ENCODE data around the gene SMARCB1. TPM values are rescaled to one million over a fixed set of nuclear protein-coding genes. Genes with fewer than 3 reads are reported as not detected.
A peak's percentile ranks its signal among the peaks of the same experiment; 100 is the strongest.

SMARCB1 gene
- total RNA-seq, 2 donors from 2014 or later, result 41.4 to 45.9 TPM

- Histone ChIP-seq H3K27me3 (no peaks in the 10 kb centered on the region), H3K4me3 (no peak overlapping the region), H3K4me1 (peaks cover 0 to 51% of the 10 kb centered on the region in 2 donors), H3K9me3 (no peaks in the 10 kb centered on the region), H3K36me3 (no peaks in the 10 kb centered on the region), H3K27ac (peak overlapping the region; percentile 79 to 87)
- TF ChIP-seq, protein P1, sequence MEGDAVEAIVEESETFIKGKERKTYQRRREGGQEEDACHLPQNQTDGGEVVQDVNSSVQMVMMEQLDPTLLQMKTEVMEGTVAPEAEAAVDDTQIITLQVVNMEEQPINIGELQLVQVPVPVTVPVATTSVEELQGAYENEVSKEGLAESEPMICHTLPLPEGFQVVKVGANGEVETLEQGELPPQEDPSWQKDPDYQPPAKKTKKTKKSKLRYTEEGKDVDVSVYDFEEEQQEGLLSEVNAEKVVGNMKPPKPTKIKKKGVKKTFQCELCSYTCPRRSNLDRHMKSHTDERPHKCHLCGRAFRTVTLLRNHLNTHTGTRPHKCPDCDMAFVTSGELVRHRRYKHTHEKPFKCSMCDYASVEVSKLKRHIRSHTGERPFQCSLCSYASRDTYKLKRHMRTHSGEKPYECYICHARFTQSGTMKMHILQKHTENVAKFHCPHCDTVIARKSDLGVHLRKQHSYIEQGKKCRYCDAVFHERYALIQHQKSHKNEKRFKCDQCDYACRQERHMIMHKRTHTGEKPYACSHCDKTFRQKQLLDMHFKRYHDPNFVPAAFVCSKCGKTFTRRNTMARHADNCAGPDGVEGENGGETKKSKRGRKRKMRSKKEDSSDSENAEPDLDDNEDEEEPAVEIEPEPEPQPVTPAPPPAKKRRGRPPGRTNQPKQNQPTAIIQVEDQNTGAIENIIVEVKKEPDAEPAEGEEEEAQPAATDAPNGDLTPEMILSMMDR (IDR thresholded peaks at IDR 0.05), result no peak
- DNase-seq (ENCODE audit: low spot score), result no peak
Measured at GRCh38 chr22:23774114-23774921, 12.4 kb upstream of the SMARCB1 start.

DNA sequence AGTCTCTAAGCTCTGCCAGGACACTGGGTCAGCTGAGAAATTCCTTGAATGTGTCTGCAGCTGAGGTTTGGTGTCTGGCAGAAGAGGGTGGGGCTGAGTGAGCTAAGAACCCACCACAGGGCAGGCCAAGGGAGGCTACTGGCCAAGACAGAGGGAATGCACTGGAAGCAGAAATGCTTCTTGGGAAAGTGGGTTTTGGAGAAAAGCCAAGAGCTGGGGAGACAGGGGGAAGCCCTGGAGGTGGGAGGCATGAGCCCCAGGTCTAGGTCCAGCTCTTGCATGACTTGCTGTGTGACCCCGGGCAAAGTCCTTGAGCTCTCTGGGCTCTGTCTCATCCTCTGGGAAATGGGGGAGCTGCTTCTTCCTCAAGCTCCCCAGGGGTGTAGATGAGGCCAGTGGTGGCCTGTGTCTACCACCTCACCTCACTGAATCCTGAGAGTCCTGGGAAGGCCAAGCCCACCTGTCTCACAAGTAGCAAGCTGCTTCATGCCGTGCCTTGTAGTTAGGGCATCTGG is 11.8 kb upstream of the SMARCB1 start:
- TF ChIP-seq, protein P1 (IDR thresholded peaks at IDR 0.05), result no peak
- Histone ChIP-seq H3K4me3 (no peak overlapping the region), H3K4me1 (peaks cover 0 to 51% of the 10 kb centered on the region in 2 donors)

GRCh38 chr22:23775779-23776375 is 10.9 kb upstream of the SMARCB1 start:
- no peaks in the 10 kb centered on the region for H3K27me3 ChIP-seq
- H3K4me1 ChIP-seq, result peaks cover 0 to 49% of the 10 kb centered on the region in 2 donors
- no peak for DNase-seq (ENCODE audit: low spot score)
- peak overlapping the region; percentile 23 to 87 for H3K27ac ChIP-seq
- H3K9me3 ChIP-seq, result no peaks in the 10 kb centered on the region
- no peaks in the 10 kb centered on the region for H3K36me3 ChIP-seq
- no peak overlapping the region for H3K4me3 ChIP-seq
- TF ChIP-seq, protein P1 (IDR thresholded peaks at IDR 0.05), result peak in 1 of 2 donors; percentile 19

More for the DNA sequence above, 11.8 kb upstream of the SMARCB1 start:
- Histone ChIP-seq H3K27ac (peak overlapping the region; percentile 79 to 87), H3K36me3 (no peaks in the 10 kb centered on the region), H3K9me3 (no peaks in the 10 kb centered on the region), H3K27me3 (no peaks in the 10 kb centered on the region)
- DNase-seq (ENCODE audit: low spot score), result no peak

- Histone ChIP-seq H3K9me3 (no peaks in the 10 kb centered on the region), H3K27me3 (no peaks in the 10 kb centered on the region), H3K4me3 (no peak overlapping the region), H3K27ac (peak overlapping the region; percentile 55 to 66), H3K36me3 (no peaks in the 10 kb centered on the region), H3K4me1 (peaks cover 0 to 46% of the 10 kb centered on the region in 2 donors)
- DNase-seq (ENCODE audit: low spot score), result no peak
- TF ChIP-seq, protein P1 (IDR thresholded peaks at IDR 0.05), result no peak
Measured at GRCh38 chr22:23777776-23778576, 8.8 kb upstream of the SMARCB1 start.

DNA sequence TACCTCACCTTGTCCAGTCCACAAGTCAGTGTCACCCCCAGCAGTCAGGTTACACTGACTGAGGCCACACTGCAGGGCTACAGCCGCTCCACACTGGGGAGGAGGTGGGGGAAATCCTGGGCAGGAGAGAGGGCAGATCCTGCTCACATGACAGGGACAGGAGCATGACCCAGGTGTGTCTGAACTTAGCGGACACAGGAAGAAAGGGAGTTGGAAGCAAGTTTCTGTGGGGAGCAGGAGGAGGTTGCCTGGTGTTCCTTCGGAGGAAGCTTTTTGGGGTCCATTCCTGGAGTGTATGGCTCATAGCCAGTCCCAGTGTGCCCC is 8.2 kb upstream of the SMARCB1 start:
- no peak for DNase-seq (ENCODE audit: low spot score)
- Histone ChIP-seq H3K36me3 (no peaks in the 10 kb centered on the region), H3K4me3 (no peak overlapping the region), H3K4me1 (peaks cover 0 to 40% of the 10 kb centered on the region in 2 donors), H3K27ac (peak overlapping the region in 1 of 2 donors; percentile 66), H3K27me3 (no peaks in the 10 kb centered on the region), H3K9me3 (no peaks in the 10 kb centered on the region)
- TF ChIP-seq, protein P1 (IDR thresholded peaks at IDR 0.05), result no peak

Measured in right atrium auricular region (tissue), 2 donors.